ENCODE data around the gene GDPD3. TPM values are rescaled to one million over a fixed set of nuclear protein-coding genes. Genes with fewer than 3 reads are reported as not detected.
A peak's percentile ranks its signal among the peaks of the same experiment; 100 is the strongest.

GDPD3 gene
- total RNA-seq, 1 experiment from 2014 or later: 8.4 TPM

- Histone ChIP-seq H3K4me1 (peaks cover 7% of the 10 kb centered on the region), H3K27me3 (replicated peaks; ENCODE audit: control insufficient read depth, insufficient read depth, low read length) (no peaks in the 10 kb centered on the region), H3K9me3 (no peaks in the 10 kb centered on the region), H3K36me3 (ENCODE audit: control insufficient read depth, insufficient read depth, low read length) (peaks cover 1% of the 10 kb centered on the region; the same call in 1 of the 2 replicates), H3K4me3 (ENCODE audit: low read depth, low read length) (peak overlapping the region; percentile 92)
- Mint-ChIP-seq H3K27me3 (ENCODE audit: insufficient read depth, unreplicated experiment) (no peaks in the 10 kb centered on the region), H3K27ac (ENCODE audit: unreplicated experiment) (peak overlapping the region; percentile 84), H3K4me1 (ENCODE audit: low read depth, unreplicated experiment) (peaks cover 6% of the 10 kb centered on the region), H3K9me3 (ENCODE audit: unreplicated experiment) (no peaks in the 10 kb centered on the region), H3K36me3 (ENCODE audit: insufficient read depth, unreplicated experiment) (peaks cover 15% of the 10 kb centered on the region), H3K4me3 (ENCODE audit: unreplicated experiment) (peak overlapping the region; percentile 85)
- intact Hi-C loops (cut with micrococcal nuclease; ENCODE audit: unreplicated experiment): loop anchor here (2.0 kb wide), 1 partner anchor 20 kb away; no protein-coding TSS in a partner anchor
- TF ChIP-seq, protein P1, sequence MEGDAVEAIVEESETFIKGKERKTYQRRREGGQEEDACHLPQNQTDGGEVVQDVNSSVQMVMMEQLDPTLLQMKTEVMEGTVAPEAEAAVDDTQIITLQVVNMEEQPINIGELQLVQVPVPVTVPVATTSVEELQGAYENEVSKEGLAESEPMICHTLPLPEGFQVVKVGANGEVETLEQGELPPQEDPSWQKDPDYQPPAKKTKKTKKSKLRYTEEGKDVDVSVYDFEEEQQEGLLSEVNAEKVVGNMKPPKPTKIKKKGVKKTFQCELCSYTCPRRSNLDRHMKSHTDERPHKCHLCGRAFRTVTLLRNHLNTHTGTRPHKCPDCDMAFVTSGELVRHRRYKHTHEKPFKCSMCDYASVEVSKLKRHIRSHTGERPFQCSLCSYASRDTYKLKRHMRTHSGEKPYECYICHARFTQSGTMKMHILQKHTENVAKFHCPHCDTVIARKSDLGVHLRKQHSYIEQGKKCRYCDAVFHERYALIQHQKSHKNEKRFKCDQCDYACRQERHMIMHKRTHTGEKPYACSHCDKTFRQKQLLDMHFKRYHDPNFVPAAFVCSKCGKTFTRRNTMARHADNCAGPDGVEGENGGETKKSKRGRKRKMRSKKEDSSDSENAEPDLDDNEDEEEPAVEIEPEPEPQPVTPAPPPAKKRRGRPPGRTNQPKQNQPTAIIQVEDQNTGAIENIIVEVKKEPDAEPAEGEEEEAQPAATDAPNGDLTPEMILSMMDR (IDR thresholded peaks at IDR 0.05; ENCODE audit: insufficient read depth in 1 of 2, low read depth in 1 of 2, low read length in 1 of 2, severe bottlenecking in 1 of 2, unreplicated experiment in 1 of 2): no peak
- no TSS peak for BruUV-seq (replicated peaks)
- DNase-seq: peak in 1 of 2 experiments; percentile 48
- ChIA-PET CTCF (interaction anchor here (1.5 kb wide), 1 partner anchor 61 kb away, joined by 4 read pairs; the partner anchor contains the start of gene CORO1A), POLR2A (no interaction called here)
Measured at GRCh38 chr16:30122604-30123160, 9.3 kb upstream of the GDPD3 start.

DNA sequence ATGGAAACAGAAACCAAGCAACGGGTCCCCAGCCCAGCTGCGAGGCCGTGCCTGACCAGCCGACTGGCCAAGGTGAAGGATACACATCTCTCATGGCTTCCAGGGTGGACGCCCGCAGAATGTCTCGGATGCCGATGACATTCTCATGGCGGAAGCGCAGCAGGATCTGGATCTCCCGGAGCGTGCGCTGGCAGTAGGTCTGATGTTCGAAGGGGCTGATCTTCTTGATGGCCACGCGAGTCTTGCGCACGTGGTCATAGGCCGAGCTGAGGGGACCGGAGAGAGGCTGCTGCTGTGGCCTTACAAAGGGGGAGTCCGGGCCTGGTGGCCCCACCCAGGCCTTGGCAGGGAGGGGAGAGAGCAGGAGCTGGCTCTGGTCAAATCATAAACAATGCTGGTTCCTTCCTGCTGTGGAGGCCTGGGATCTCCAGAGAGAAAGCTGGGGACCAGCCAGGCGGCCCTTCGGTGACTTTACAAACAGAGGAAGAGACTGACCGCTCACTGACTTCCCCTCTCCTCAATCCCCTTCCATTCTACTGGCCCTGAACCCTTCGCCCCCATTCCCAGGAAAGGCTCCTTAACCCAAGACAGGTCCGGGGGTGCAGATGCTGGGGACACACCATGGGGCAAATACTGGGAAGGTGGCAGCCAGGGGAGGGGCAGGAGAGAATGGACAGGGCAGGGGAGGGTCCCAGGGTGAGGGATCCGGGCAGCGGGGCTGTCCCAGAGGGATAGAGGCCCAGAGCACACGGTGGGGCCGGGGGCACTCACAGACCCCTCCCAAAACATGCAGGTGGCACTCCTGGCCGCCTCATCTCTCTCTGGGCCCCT, 8.6 kb upstream of the GDPD3 start:
- H3K4me1 ChIP-seq: peaks cover 7% of the 10 kb centered on the region
- Mint-ChIP-seq H3K4me1 (ENCODE audit: low read depth, unreplicated experiment) (peaks cover 6% of the 10 kb centered on the region), H3K27me3 (ENCODE audit: insufficient read depth, unreplicated experiment) (no peaks in the 10 kb centered on the region), H3K36me3 (ENCODE audit: insufficient read depth, unreplicated experiment) (peaks cover 15% of the 10 kb centered on the region), H3K27ac (ENCODE audit: unreplicated experiment) (peak overlapping the region; percentile 84), H3K9me3 (ENCODE audit: unreplicated experiment) (no peaks in the 10 kb centered on the region), H3K4me3 (ENCODE audit: unreplicated experiment) (peak overlapping the region; percentile 85)
- no peaks in the 10 kb centered on the region for H3K27me3 ChIP-seq (replicated peaks; ENCODE audit: control insufficient read depth, insufficient read depth, low read length)
- peaks cover 1% of the 10 kb centered on the region; the same call in 1 of the 2 replicates for H3K36me3 ChIP-seq (ENCODE audit: control insufficient read depth, insufficient read depth, low read length)
- peak overlapping the region; percentile 92 for H3K4me3 ChIP-seq (ENCODE audit: low read depth, low read length)
- BruUV-seq (replicated peaks): no TSS peak
- DNase-seq: no peak
- H3K9me3 ChIP-seq: no peaks in the 10 kb centered on the region
- ChIA-PET POLR2A (no interaction called here), CTCF (no interaction called here)
- TF ChIP-seq, protein P1 (IDR thresholded peaks at IDR 0.05; ENCODE audit: insufficient read depth in 1 of 2, low read depth in 1 of 2, low read length in 1 of 2, severe bottlenecking in 1 of 2, unreplicated experiment in 1 of 2): no peak
- intact Hi-C loops (cut with micrococcal nuclease; ENCODE audit: unreplicated experiment): loop anchor here (2.0 kb wide), 1 partner anchor 21 kb away; no protein-coding TSS in a partner anchor

DNA sequence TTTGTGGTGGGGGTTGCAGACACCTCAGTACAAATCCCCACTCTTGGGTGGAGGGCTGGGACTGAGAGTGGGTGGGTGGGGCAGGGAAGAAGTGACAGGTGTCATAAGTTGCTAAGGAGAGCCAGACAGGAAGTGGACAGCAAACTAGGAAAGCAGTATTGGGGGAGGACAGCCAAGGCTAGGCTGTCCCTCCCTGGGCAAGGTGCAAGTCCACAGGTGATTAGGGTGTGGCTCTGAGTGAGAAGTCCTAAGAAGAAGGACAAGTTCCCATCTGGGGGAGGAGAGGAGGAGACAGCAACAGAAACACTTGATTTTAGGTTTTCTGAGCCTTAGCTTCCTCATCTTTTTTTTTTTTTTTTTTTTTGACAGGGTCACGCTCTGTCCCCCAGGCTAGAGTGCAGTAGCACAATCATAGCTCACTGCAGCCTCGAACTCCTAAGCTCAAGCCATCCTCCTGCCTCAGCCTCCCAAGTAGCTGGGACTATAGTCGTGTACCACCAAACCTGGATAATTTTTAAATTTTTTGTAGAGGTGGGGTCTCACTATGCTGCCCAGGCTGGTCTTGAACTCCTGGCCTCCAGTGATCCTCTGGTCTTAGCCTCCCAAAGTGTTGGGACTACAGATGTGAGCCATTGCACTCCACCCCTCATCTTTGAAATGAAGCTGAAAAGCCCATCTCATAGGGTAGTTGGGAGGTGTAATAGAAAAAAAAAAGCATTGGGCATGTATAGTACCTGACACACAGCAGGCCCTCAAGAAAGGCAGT, 7.2 kb upstream of the GDPD3 start:
- POLR2A ChIA-PET: interaction anchor here (0.6 kb wide), 1 partner anchor 34 kb away, joined by 4 read pairs; no protein-coding TSS in a partner anchor
- no peak overlapping the region for H3K4me3 ChIP-seq (ENCODE audit: low read depth, low read length)
- intact Hi-C loops (cut with micrococcal nuclease; ENCODE audit: unreplicated experiment): no loop called here
- TF ChIP-seq, protein P1 (IDR thresholded peaks at IDR 0.05; ENCODE audit: insufficient read depth in 1 of 2, low read depth in 1 of 2, low read length in 1 of 2, severe bottlenecking in 1 of 2, unreplicated experiment in 1 of 2): no peak
- peaks cover 7% of the 10 kb centered on the region for H3K4me1 ChIP-seq
- Mint-ChIP-seq H3K4me3 (ENCODE audit: unreplicated experiment) (peak overlapping the region; percentile 45), H3K4me1 (ENCODE audit: low read depth, unreplicated experiment) (peaks cover 6% of the 10 kb centered on the region), H3K9me3 (ENCODE audit: unreplicated experiment) (no peaks in the 10 kb centered on the region), H3K36me3 (ENCODE audit: insufficient read depth, unreplicated experiment) (peaks cover 15% of the 10 kb centered on the region), H3K27ac (ENCODE audit: unreplicated experiment) (no peak overlapping the region), H3K27me3 (ENCODE audit: insufficient read depth, unreplicated experiment) (no peaks in the 10 kb centered on the region)
- DNase-seq: peak; percentile 47 to 61
- H3K9me3 ChIP-seq: no peaks in the 10 kb centered on the region
- no peaks in the 10 kb centered on the region for H3K27me3 ChIP-seq (replicated peaks; ENCODE audit: control insufficient read depth, insufficient read depth, low read length)
- BruUV-seq (replicated peaks): no TSS peak
- peaks cover 1% of the 10 kb centered on the region; the same call in 1 of the 2 replicates for H3K36me3 ChIP-seq (ENCODE audit: control insufficient read depth, insufficient read depth, low read length)
- CTCF ChIA-PET: interaction anchor here (0.6 kb wide), 1 partner anchor 10 kb away, joined by 3 read pairs; no protein-coding TSS in a partner anchor
